Peyer's patch (tissue), 4 donors: ENCODE results near the gene CUZD1. TPM values are rescaled to one million over a fixed set of nuclear protein-coding genes. Genes with fewer than 3 reads are reported as not detected.

Source experiments
- DNase-seq, 3 donors: peaks; one replicate each; pipeline ENCODE4 v3.0.0-alpha.2; 2017 to 2019
- H3K27ac ChIP-seq, 4 donors: fragments of 200-600 bp; sonication (generic); one replicate each; pipeline ENCODE4 v1.5.1; 2016 to 2019
- H3K27me3 ChIP-seq, 2 donors: fragments of 200-600 bp; sonication (generic); one replicate each; pipeline ENCODE4 v1.5.1; 2019
- H3K36me3 ChIP-seq, 3 donors: fragments of 200-600 bp; sonication (generic); one replicate each; pipeline ENCODE4 v1.5.1; 2016 to 2019
- H3K4me1 ChIP-seq, 4 donors: fragments of 200-600 bp; sonication (generic); one replicate each; pipeline ENCODE4 v1.5.1; 2016 to 2019
- H3K4me3 ChIP-seq, 4 donors: fragments of 200-600 bp; sonication (generic); 1 replicate in 3 of 4; 2 replicates in 1 of 4; pipeline ENCODE4 v1.5.1; 2016 to 2019; ENCODE audit warnings: mild to moderate bottlenecking in 1 of 4
- H3K9me3 ChIP-seq, 4 donors: fragments of 200-600 bp; sonication (generic); one replicate each; pipeline ENCODE4 v1.5.1; 2016 to 2019; ENCODE audit warnings: mild to moderate bottlenecking in 1 of 4
- POLR2A ChIP-seq, 2 donors: fragments of 450-650 bp; IDR thresholded peaks; one replicate each; pipeline ENCODE4 v1.5.1; 2017; ENCODE audit warnings: antibody characterized with exemption in 2 of 2, mild to moderate bottlenecking in 2 of 2, moderate library complexity in 2 of 2
- total RNA-seq, 4 donors: library from RNA; depleted of rRNA; stranded (reverse); fragments of >200 nt; gene quantifications; one replicate each; pipeline ENCODE4 v1.1.0, GENCODE V29; 2016
- TF ChIP-seq, protein P1 (sequence below), 6 experiments: fragments of 450-650 bp in 4 of 6; fragments of 200-600 bp in 2 of 6; sonication (generic) in 1 of 6; IDR thresholded peaks; one replicate each; pipeline ENCODE4 v1.5.1; 2017 to 2019; ENCODE audit warnings: antibody characterized with exemption in 6 of 6, mild to moderate bottlenecking in 3 of 6, moderate library complexity in 1 of 6

CUZD1 gene
- total RNA-seq, 4 donors from 2014 or later = 0.35 to 11.6 (median 1.5) TPM

DNA sequence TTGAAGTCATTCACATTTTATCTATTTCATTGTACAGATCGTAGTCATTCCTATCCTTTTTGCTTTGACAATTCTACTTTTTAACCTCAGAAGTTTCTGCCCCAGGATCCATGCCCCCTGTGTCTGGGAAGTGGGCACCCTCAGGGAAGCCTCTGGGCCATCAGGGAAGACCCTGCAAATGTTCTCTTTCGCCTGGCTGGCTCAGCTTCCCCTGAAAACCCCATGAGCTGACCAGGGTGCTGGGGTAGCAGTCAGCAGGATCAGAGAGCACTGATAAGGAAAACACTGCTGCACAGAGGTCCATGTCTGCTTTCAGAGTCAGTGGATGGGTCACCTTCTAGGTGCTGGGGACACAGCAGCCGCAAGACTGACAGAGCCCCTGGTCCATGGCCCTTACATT is 23.8 kb downstream of the CUZD1 start:
- H3K4me3 ChIP-seq = no peak overlapping the region
- no peak for DNase-seq
- H3K27ac ChIP-seq = no peak overlapping the region
- no peaks in the 10 kb centered on the region for H3K36me3 ChIP-seq
- TF ChIP-seq POLR2A (IDR thresholded peaks at IDR 0.05) = no peak
- TF ChIP-seq, protein P1, sequence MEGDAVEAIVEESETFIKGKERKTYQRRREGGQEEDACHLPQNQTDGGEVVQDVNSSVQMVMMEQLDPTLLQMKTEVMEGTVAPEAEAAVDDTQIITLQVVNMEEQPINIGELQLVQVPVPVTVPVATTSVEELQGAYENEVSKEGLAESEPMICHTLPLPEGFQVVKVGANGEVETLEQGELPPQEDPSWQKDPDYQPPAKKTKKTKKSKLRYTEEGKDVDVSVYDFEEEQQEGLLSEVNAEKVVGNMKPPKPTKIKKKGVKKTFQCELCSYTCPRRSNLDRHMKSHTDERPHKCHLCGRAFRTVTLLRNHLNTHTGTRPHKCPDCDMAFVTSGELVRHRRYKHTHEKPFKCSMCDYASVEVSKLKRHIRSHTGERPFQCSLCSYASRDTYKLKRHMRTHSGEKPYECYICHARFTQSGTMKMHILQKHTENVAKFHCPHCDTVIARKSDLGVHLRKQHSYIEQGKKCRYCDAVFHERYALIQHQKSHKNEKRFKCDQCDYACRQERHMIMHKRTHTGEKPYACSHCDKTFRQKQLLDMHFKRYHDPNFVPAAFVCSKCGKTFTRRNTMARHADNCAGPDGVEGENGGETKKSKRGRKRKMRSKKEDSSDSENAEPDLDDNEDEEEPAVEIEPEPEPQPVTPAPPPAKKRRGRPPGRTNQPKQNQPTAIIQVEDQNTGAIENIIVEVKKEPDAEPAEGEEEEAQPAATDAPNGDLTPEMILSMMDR (IDR thresholded peaks at IDR 0.05) = no peak
- H3K9me3 ChIP-seq = no peaks in the 10 kb centered on the region
- H3K4me1 ChIP-seq = no peaks in the 10 kb centered on the region
- H3K27me3 ChIP-seq = no peaks in the 10 kb centered on the region

DNA sequence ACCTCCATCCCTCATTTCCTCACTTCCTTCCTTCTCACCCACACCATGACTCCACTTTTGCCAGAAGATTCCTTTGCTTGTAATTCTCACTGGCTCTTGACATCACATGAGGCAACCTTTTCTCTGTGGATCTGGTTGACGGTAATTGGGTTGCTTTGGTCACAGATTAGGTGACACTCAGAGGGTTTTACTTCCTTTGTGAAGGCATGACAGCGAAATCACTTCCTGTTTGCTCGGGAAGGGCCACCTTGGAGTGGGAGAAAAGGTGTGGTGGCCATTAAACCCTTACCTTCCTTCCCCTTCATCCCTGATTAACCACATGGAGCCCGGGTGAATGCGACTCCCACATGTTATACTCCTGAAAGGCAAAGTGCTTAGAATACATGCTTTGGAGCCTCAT is 30.2 kb downstream of the CUZD1 start:
- no peak overlapping the region for H3K4me3 ChIP-seq
- no peaks in the 10 kb centered on the region for H3K4me1 ChIP-seq
- H3K9me3 ChIP-seq = no peaks in the 10 kb centered on the region
- no peaks in the 10 kb centered on the region for H3K27me3 ChIP-seq
- no peak for DNase-seq
- no peaks in the 10 kb centered on the region for H3K36me3 ChIP-seq
- no peak for TF ChIP-seq POLR2A (IDR thresholded peaks at IDR 0.05)
- TF ChIP-seq, protein P1 (IDR thresholded peaks at IDR 0.05) = no peak
- no peak overlapping the region for H3K27ac ChIP-seq

DNA sequence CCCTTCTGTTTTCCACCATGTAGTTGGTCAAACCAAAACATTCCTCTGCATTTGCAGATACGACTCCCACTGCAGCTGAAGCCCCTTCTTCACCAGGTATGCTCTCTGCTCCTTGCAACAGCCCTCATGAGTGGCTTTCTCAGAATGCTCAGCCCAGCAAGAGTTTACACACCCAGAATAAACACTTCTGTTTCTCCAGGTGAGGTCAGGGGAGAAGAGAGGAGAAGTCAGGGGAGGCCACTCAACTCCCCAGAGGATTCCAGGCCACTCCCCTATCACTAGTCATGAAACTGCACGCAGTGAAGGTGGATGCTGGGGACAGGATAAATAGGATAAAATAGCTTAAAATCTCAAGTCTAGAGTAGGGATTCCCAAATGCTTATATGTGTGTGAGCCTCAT is 31.2 kb downstream of the CUZD1 start:
- Histone ChIP-seq H3K27ac (no peak overlapping the region), H3K27me3 (no peaks in the 10 kb centered on the region), H3K36me3 (no peaks in the 10 kb centered on the region), H3K4me3 (no peak overlapping the region), H3K4me1 (no peaks in the 10 kb centered on the region), H3K9me3 (no peaks in the 10 kb centered on the region)
- no peak for DNase-seq
- TF ChIP-seq, protein P1 (IDR thresholded peaks at IDR 0.05) = no peak

DNA sequence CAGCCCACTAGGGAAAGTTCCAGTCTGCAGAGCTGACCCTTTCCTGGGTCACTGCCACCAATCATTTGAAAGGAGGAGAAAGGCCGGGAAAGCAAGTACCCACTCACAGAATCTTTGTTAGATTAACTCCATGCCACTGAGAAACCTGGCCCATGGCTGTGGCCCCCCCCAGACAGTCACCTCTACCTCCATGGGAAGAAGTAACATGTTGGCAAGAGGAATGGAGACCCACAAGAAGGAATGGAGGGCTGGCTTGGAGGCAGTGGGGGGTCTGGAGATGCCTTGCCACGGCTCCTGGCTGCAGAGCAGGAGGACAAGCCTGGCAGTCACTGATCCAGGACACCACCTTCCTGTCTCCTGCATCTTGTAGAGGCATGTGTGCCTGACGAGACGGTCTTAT is 32.9 kb downstream of the CUZD1 start:
- no peaks in the 10 kb centered on the region for H3K4me1 ChIP-seq
- no peaks in the 10 kb centered on the region for H3K36me3 ChIP-seq
- H3K27ac ChIP-seq = no peak overlapping the region
- H3K9me3 ChIP-seq = no peaks in the 10 kb centered on the region
- TF ChIP-seq POLR2A (IDR thresholded peaks at IDR 0.05) = no peak
- TF ChIP-seq, protein P1 (IDR thresholded peaks at IDR 0.05) = no peak
- DNase-seq = no peak
- no peak overlapping the region for H3K4me3 ChIP-seq
- H3K27me3 ChIP-seq = no peaks in the 10 kb centered on the region

DNA sequence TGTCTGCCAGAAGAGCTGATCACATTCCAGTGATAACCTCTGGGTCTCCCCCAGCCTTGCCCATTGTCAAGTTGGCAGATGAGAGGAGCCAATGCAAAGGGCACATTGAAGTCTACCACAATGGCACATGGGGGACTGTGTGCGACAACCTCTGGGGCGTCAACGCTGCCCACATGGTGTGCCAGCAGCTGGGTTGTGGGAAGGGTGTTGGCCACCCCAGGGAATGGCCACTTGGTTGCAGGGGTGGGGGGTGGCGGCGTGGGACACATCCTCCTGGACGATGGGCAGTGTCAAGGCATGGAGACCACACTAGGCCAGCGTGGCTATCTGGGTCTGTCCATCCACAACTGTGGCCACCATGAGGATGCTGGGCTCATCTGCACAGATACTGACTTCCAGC is 43.4 kb downstream of the CUZD1 start:
- Histone ChIP-seq H3K27me3 (no peaks in the 10 kb centered on the region), H3K4me1 (no peaks in the 10 kb centered on the region), H3K36me3 (no peaks in the 10 kb centered on the region), H3K9me3 (no peaks in the 10 kb centered on the region), H3K4me3 (no peak overlapping the region), H3K27ac (no peak overlapping the region)
- no peak for DNase-seq
- TF ChIP-seq, protein P1 (IDR thresholded peaks at IDR 0.05) = no peak
- no peak for TF ChIP-seq POLR2A (IDR thresholded peaks at IDR 0.05)

DNA sequence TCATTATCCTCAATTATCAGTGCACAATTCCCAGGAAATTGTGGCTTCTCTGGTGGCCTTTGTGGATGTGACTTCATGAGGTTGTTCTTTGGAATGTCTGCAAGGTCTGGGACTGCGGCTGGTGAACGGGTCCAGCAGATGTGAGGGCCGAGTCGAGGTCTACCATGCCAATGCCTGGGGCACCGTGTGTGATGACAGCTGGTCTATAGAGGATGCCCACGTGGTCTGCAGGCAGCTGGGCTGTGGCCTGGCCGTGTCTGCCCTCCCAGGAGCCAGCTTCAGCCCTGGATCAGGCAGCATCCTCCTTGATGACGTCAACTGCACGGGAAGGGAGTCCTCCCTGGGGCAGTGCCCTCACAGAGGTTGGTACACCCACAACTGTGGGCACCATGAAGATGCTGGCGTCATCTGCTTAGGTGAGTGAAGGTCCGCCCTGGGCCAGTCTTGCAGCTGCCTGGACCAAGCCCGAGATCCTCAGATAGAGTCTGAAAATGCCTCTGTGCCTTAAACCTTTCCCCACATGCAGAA is 46.9 kb downstream of the CUZD1 start:
- Histone ChIP-seq H3K4me3 (no peak overlapping the region), H3K9me3 (no peaks in the 10 kb centered on the region), H3K27ac (no peak overlapping the region), H3K27me3 (no peaks in the 10 kb centered on the region), H3K4me1 (no peaks in the 10 kb centered on the region), H3K36me3 (no peaks in the 10 kb centered on the region)
- DNase-seq = no peak
- TF ChIP-seq, protein P1 (IDR thresholded peaks at IDR 0.05) = no peak
- no peak for TF ChIP-seq POLR2A (IDR thresholded peaks at IDR 0.05)
